NCI-H128 (cell line): ENCODE results near the gene PAIP2B.
"Not testable (repeated sequence)": the region's sequence is repeated elsewhere in the genome, so short reads cannot be mapped to it uniquely, and the experiment has no call there.

ENCODE experiments used
- DNase-seq: peaks from one replicate; lab custom pipeline; 2025; ENCODE audit not compliant: unreplicated experiment; lab: John Stamatoyannopoulos, UW

PAIP2B gene

DNA sequence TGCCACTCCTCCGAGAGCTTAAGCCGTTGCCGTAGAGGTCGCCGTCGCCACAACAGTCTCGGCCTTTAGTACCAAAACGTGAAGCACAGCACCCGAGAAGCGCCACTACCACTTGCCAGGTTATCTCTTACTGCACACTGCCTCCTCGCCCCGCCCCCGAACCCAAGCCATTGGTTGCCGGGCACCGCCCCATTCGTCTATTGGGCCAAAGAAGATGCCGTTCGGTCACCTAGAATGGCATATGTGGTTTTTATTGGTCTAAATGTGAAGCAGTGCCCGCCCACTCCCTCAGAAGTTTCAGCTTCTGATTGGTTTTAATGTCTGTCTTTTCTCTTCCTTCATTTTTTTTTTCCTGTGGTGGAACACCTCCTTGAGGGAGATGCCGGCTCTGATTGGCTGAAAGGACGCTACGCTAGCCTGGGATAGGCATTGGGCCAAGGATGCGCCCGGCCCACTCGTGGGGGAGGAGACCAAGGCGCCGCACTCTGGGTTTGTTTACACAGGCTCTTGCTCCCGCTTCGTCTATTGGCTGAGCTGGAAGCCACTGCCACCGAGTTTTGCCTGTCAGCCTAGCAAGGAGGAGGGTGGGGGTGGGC lies at the start of gene PAIP2B:
Gene PAIP2B, minus strand, starts transcription at position 139 of the 596 bp plus-strand sequence. CDS start 24,514 bp downstream, outside the sequence.
- DNase-seq: peak; percentile 94

DNA sequence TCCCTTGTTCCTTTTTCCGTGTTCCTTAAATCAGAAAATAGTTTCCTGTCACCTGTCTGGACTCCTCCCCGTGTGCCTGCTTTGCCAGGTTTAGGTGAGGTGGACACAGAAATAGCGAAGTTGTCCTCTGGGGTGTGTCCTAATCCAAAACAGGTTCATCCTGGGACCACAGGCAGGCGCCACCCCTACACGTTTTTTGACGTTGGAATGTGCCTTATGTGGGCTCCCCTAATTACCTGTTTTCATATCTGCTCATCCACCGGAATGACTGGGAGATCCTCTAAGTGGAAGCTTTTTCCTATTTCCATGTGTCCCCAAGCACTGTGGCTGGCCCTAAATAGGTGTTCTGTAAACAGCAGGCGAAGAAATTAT lies 49.0 kb upstream of the PAIP2B start:
- DNase-seq: no peak

DNA sequence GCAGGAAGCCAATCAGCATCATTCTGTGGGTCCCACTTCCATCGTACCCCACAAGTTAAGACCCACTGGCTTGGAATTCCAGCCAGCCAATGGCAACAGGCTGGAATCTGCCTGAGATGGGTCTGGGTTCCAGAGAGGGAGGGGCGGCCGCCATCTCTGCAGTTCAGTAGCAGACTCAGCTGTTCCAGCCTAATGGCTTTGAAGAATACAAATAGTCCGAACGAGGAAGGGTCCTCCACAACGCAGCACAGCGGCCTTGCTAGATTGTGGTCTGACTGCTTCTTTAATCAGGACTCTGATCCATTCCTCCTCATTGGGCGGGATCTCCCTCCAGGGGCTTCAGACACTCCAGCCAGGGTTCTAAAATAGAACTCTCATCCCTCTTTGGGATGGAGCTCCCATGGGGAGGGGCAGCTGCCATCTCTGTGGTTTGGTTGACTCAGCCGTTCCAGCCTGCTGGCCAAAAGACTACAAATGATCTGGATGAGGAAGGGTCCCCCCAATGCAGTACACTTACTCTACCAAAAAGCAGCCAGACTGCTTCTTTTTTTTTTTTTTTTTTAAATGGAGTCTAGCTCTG lies 42.7 kb upstream of the PAIP2B start:
- no peak for DNase-seq

DNA sequence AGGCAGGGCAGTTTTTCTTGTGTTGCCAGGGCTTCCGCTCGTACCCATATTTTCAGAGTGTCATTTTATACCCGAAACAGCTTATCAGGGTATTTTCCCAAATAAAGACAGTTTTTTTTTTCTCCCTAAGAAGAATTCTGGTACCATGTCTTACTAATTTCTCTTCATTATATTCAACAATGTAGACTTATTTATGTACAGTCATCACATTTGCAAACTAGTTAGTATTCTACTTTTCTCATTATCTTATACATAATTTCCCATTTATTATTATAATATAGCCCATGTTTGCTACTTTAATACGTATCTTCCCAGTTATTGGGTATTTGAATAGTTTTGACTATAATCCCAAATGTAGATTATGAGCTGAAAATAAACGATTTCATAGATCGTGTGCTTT lies 36.5 kb upstream of the PAIP2B start:
- no peak for DNase-seq

DNA sequence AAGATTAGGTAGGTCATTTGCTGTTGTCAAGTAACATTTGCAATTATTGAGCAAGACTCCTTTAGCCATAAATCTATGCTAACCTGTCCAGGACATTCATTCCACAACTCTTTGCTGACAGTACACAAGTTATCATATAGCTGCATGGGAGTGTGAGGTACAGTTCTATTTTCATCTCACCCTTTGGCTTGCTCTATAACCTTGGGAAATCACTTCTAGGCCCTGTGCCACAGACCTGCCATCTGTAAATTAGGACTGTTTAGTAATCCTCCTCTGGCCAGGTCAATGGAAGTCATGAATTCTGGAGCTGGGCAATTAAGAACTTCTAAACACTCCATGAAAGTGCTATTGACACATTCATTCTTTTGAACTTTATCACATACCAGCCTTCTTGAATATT lies 34.6 kb upstream of the PAIP2B start:
- DNase-seq: no peak

- no peak for DNase-seq
These were observed 29.5 kb upstream of the PAIP2B start for GRCh38 chr2:71256421-71256820.

- no peak for DNase-seq
These were observed 27.9 kb upstream of the PAIP2B start for GRCh38 chr2:71254776-71255175.

GRCh38 chr2:71254078-71254477 lies 27.2 kb upstream of the PAIP2B start:
- DNase-seq: no peak

- no peak for DNase-seq
These were observed 26.6 kb upstream of the PAIP2B start for GRCh38 chr2:71253476-71253875.

GRCh38 chr2:71252862-71253261 lies 26.0 kb upstream of the PAIP2B start:
- DNase-seq: no peak

DNA sequence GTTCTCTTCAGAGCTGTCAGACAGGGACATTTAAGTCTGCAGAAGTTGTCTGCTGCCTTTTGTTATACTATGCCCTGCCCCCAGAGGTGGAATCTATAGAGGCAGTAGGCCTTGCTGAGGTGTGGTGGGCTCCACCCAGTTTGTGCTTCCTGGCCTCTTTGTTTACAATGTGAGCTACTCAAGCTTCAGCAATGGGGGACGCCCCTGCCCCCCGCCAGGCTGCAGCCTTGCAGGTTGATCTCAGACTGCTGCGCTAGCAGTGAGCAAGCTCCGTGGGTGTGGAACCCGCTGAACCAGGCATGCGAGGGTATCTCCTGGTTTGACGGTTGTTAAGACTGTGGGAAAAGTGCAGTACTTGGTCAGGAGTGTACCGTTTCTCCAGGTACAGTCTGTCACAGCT lies 24.0 kb upstream of the PAIP2B start:
- no peak for DNase-seq

GRCh38 chr2:71244302-71244660 lies 17.4 kb upstream of the PAIP2B start:
- DNase-seq: no peak

DNA sequence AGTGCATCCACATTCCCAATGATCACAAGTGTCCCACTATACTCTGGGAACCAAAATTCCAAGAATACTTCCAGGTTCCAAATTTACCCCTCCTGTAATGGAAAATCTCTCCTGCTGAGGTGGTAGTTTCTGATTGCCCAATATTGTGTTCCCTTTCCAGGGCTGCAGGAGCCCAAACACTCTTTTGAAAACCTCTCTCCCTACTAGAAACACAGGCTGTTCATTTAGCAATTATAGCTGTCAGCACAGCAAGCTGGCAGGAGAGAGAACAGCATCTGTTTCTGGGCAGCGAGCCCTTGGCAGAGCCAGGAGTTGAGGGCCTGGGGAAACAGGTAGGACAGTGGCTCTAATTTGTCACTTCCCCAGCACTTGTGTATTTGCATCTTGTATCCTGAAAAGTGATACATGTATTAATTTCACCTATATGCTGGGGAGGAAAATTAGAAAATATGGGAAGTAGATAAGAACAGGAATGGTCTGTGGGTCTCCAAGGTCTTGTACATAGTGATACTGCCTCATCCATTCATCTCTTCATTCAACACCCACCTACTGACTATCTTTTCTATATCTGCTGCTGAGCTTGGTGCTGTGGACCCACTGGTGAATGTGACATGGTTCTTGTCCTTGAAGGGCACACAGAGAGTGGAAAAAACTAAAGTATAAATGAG lies 16.9 kb upstream of the PAIP2B start:
- no peak for DNase-seq

- DNase-seq: no peak
These were observed 13.9 kb upstream of the PAIP2B start for GRCh38 chr2:71240794-71241193.

DNA sequence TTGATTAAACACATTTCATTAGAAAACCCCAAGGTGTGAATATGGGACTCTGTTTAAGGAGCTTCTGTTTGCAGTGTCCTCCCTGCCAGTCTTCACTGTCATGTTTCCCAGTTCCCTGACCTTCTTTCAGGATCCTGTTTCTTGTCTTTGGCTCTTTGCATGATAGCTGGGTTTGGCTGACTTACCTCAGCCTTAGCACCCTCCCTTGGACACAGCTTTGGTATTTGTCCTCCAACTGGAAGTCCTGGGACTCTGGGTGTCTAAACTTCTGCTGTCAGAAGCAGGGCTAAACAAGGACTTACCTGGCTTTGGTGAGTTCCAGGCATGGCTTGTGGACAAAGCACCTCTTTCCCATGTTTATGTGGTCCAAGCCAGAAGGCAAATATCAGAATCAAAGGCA lies 11.2 kb upstream of the PAIP2B start:
- no peak for DNase-seq

DNA sequence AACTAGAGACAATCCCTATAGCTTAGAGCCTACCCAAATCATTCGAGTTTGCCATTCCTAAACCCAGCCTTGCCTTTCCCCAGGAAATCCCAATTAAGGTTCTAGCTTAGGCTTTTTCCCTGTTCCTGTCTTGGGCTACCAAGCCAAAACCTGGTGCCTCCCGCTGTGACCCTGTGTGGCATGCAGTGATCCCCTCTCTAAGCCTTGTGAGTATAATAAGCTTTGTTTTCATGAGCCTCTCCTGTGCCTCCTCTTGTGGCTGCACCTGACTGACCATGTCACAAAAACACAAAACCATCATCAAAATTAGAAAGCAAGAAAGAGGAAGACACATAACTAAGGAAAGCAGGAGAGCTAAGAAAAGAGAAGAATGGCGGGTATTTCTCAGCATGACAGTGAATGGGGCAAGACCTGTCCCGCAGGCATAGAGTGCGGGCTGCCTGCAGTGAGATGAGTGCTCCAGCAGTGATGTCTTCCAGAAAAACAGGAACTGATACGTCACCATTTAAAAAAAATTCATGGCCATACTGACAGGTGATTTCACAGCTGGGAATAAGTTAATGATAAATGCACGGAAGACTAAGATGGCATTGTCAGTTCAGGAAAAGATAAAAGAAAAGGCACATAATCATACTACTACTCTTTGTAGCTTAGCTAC lies 9.2 kb upstream of the PAIP2B start:
- no peak for DNase-seq

- not testable (repeated sequence) for DNase-seq
These were observed 6.2 kb upstream of the PAIP2B start for GRCh38 chr2:71233072-71233471.

DNA sequence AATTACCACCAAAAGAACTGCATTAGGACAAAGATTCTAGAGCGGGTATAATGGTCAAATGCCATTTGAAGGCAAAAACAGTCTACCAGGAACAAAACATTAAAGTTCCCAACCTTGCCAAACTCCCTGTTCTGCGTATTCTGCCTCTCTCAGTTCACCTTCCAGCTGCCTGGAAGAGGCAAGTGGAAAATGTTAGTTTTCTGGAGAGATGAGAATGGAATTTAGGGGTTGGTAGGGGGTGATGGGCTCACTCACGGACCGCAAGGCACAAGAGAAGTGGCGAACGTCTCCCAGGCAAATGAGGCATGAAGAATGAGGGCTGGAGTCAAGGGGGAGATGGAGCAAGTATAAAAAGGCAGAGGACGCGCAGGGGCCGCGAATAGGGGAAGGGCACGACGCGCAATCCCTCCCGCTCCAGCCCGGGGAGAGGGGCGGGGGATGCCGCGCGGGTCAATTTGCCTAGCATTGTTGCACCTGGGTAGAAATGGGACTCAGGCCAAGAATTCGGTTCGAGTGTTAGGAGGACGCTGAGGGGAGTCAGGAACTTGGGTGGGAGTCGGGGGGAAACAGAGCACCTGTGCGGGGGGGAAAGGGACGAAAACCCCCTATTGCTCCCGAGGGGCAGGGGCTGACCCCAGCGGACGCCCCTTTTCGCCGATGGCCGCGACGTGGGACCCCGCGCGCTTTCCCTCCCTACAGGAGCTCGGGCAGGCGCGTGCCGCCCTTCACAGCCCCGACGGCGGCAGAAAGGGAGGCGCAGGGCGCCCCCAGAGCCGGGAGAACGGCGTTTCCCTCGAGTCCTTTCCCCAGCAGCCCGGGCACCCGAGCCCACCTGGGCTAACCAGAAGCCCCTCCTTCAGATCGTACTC lies 573 bp downstream of the PAIP2B start:
- peak; percentile 44 for DNase-seq

GRCh38 chr2:71224935-71225334 lies 2.0 kb downstream of the PAIP2B start:
- DNase-seq: no peak

- no peak for DNase-seq
These were observed 2.4 kb downstream of the PAIP2B start for GRCh38 chr2:71224457-71224856.

GRCh38 chr2:71223767-71224333 lies 3.1 kb downstream of the PAIP2B start:
- DNase-seq: peak; percentile 28
